GM12875 (cell line): ENCODE data around the gene NEK1.

Experiments
- H3K4me3 ChIP-seq: one replicate; pipeline ENCODE4 v1.5.1; 2011; ENCODE audit warnings: low read depth, low read length, control low read depth
- TF ChIP-seq, protein P1 (sequence below): IDR thresholded peaks from 2 replicates; pipeline ENCODE4 v1.5.1; 2011; ENCODE audit warnings: low read depth, mild to moderate bottlenecking, control low read depth, inconsistent platforms, low read length, moderate library complexity, borderline replicate concordance; ENCODE audit not compliant: insufficient read depth

NEK1 gene

DNA sequence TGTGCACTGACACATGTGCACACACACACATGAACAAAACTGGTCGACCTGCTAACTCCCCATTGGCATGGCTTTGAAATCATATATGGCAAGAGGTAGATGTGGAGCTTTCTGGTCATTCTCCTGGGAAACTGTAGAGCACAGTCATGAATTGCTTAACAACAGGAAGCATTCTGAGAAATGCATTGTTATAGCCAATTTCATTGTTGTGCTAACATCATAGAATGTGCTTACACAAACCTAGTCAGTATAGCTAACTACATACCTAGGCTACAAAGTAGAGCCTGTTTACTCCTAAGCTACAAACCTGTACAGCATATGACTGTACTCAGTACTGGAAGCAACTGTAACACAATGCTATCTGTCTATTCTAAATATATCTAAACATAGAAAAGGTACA lies 207.4 kb downstream of the NEK1 start:
- no peak overlapping the region for H3K4me3 ChIP-seq
- TF ChIP-seq, protein P1, sequence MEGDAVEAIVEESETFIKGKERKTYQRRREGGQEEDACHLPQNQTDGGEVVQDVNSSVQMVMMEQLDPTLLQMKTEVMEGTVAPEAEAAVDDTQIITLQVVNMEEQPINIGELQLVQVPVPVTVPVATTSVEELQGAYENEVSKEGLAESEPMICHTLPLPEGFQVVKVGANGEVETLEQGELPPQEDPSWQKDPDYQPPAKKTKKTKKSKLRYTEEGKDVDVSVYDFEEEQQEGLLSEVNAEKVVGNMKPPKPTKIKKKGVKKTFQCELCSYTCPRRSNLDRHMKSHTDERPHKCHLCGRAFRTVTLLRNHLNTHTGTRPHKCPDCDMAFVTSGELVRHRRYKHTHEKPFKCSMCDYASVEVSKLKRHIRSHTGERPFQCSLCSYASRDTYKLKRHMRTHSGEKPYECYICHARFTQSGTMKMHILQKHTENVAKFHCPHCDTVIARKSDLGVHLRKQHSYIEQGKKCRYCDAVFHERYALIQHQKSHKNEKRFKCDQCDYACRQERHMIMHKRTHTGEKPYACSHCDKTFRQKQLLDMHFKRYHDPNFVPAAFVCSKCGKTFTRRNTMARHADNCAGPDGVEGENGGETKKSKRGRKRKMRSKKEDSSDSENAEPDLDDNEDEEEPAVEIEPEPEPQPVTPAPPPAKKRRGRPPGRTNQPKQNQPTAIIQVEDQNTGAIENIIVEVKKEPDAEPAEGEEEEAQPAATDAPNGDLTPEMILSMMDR: no peak

DNA sequence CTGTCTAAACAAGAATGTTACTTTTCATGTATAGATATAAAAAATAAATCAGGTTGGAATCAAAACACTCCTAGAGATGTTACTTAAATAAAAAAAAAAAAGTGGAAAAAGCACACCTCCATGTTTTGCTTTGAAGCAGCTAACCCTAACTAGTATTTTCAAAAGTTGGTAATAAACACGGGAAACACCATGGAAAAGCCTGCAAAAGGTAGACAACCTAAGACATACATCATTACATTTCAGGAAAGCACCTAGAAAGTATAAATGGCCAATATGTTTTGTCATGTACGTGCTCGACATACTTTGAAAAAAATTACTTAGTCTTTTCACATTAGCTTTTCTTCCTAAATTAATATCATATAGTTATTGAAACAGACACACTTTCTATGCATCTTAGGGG lies 211.6 kb downstream of the NEK1 start:
- TF ChIP-seq, protein P1: no peak
- no peak overlapping the region for H3K4me3 ChIP-seq

DNA sequence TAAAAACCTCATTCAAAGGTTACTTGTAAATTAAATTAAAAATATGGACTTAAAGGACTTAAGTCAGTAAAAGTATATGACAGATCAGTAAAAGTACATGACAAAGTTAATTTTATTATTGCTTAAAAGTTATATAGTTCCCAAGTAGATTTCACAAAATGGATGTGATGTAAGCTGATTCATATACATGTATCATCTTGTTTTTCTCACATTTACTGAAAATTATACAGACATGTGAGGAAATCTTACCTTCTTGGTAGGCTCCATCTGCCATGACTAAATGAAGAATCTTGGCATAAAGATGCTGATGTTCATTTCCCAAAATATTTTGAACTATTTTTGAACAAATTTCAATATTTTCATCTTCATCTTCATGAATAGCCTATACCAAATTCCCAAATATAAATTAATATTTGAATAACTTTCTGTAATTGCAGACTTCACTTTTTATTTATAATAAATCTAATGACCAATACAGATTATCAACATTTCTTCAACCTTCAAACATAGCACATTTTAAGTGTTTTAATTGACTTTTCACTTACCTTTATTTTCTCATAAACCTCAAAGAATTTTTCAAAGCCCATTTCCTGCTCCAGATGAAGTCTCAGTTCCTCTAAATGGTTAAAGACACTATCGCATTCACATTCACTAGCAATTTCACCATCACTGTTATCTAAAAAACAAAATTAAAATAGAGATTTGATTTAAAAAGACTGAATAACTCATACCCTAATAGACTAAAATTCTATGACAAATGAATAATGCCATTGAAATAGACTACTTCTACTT lies 212.2 kb downstream of the NEK1 start:
- no peak overlapping the region for H3K4me3 ChIP-seq
- TF ChIP-seq, protein P1: no peak

DNA sequence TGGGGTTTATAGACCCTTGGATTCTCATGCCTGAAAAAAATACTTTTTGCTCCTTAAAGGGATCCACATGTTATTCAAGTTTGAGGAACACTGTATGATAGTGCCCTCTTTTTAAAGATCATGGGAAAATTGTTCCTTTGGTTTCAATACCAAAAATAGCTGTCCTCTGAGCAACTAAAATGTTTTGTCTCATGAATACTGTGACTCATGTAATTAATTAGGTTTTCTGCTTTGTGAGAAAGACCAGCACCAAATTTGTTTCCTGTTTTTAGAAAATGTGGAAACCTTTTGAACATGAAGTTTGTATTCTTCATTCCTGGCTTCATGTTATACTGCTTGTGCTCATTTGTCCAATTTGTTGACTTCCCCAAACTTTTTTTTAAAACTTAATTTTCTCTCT lies 214.1 kb downstream of the NEK1 start:
- TF ChIP-seq, protein P1: no peak
- H3K4me3 ChIP-seq: no peak overlapping the region

DNA sequence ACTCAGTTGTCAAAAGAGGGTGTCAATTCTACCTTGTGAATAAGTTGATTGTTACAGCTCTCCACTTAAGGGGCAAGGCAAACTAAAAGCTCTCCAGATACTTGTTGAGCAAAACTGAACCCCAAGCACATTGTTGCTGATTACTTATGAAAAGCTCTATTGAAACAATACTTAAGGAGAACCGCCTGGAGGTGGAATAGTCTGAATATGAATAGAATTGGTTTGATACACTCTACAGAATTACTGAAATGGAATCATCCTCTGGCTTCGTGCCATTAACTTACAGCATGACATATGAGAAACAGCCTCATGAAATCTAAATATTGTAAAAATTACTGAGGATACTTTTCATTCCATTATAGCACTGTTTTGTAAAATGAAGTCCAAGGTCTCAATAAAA lies 214.6 kb downstream of the NEK1 start:
- TF ChIP-seq, protein P1: no peak
- no peak overlapping the region for H3K4me3 ChIP-seq

DNA sequence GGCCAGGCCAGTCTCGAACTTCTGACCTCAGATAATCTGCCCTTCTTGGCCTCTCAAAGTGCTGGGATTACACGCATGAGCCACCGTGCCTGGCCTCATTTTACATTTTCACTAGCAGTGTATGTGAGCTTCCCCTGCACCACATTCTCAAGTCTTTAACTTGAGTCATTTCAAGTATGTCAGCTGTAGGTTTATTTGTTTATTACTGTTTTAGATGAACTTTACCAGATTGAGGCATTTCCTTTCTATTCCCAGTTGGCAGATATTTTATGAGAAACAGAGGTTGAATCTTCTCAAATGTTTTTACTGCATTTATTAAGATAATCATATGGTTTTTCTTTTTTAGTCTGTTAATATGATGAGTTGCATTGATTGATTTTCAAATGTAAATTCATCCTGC lies 227.0 kb downstream of the NEK1 start:
- TF ChIP-seq, protein P1: no peak
- no peak overlapping the region for H3K4me3 ChIP-seq

DNA sequence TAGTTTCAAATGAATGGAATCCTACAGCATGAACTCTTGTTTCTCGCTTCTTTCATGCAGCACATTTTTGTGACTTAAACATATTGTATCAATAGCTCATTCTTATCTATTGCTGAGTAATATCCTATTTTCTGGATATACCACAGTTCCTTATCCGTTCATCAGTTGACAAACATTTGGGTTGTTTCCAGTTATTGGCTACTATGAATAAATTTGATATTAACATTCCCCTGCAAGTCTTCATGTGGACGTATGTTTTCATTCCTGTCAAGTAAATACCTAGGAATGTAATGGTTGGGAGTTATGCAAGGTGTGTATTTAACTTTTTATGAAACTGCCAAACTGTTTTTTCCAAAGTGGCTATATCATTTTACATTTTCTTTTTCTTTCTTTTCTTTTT lies 227.6 kb downstream of the NEK1 start:
- TF ChIP-seq, protein P1: no peak
- H3K4me3 ChIP-seq: no peak overlapping the region
